GM20431 (cell line): ENCODE results near the gene CRABP2.

Experiments used
- in situ Hi-C: fragments of 300-500 bp; cut with MseI, MboI; formaldehyde crosslinking; loops from one replicate; pipeline ENCODE4 v1.15.0; 2020; ENCODE audit warnings: low sequenced_read_pairs; ENCODE audit not compliant: unreplicated experiment

Gene CRABP2

GRCh38 chr1:156711011-156711817 is 5.8 kb upstream of the CRABP2 start:
- in situ Hi-C loops = no loop called here

GRCh38 chr1:156709757-156710489 is 4.5 kb upstream of the CRABP2 start:
- in situ Hi-C loops = no loop called here

- in situ Hi-C loops = no loop called here
Observed at GRCh38 chr1:156709031-156709430, 3.6 kb upstream of the CRABP2 start.

- in situ Hi-C loops = no loop called here
Observed at GRCh38 chr1:156708218-156708661, 2.9 kb upstream of the CRABP2 start.

- in situ Hi-C loops = no loop called here
Observed at GRCh38 chr1:156707417-156708217, 2.2 kb upstream of the CRABP2 start.

GRCh38 chr1:156706657-156707416 is 1.5 kb upstream of the CRABP2 start:
- in situ Hi-C loops = no loop called here

GRCh38 chr1:156705918-156706656 is 704 bp upstream of the CRABP2 start:
- in situ Hi-C loops = no loop called here

GRCh38 chr1:156704930-156705320 is 458 bp downstream of the CRABP2 start:
- in situ Hi-C loops = no loop called here

- in situ Hi-C loops = no loop called here
Observed at GRCh38 chr1:156704166-156704711, 1.1 kb downstream of the CRABP2 start.

GRCh38 chr1:156703741-156704140 is 1.6 kb downstream of the CRABP2 start:
- in situ Hi-C loops = no loop called here

GRCh38 chr1:156703336-156703735 is 2.0 kb downstream of the CRABP2 start:
- in situ Hi-C loops = no loop called here

- in situ Hi-C loops = no loop called here
Observed at GRCh38 chr1:156700736-156701531, 4.4 kb downstream of the CRABP2 start.

GRCh38 chr1:156698995-156699394 is 6.4 kb downstream of the CRABP2 start:
- in situ Hi-C loops = no loop called here

GRCh38 chr1:156697481-156697880 is 7.9 kb downstream of the CRABP2 start:
- in situ Hi-C loops = no loop called here

GRCh38 chr1:156696755-156697154 is 8.6 kb downstream of the CRABP2 start:
- in situ Hi-C loops = no loop called here

GRCh38 chr1:156694690-156694962 is 10.8 kb downstream of the CRABP2 start:
- in situ Hi-C loops = no loop called here

- in situ Hi-C loops = no loop called here
Observed at GRCh38 chr1:156693848-156694689, 11.3 kb downstream of the CRABP2 start.
